ENCODE data around the gene MPPED1.

Gene MPPED1

DNA sequence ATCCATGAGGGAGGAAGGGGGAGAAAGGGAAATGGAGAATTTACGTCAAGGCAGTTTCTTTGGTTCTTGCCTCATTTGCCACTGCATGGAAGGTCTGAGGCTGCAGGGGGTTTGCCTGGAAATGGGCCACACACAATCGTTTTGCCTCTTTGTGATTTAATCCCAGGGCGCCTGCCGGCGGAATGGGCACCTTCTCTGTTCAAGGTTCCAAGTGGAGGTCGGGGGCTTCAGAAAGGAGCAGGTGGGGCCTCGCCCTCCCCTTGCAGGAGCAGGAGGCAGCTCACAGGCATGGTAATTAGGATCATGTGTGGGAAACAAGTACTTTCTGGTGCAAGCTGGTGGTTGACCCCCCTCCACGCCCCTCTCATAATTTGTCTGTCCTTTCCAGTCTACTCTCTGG is 29.9 kb downstream of the MPPED1 start:
- Histone ChIP-seq H3K4me3 (no peak overlapping the region), H3K27ac (no peak overlapping the region)
- TF ChIP-seq, protein P1, sequence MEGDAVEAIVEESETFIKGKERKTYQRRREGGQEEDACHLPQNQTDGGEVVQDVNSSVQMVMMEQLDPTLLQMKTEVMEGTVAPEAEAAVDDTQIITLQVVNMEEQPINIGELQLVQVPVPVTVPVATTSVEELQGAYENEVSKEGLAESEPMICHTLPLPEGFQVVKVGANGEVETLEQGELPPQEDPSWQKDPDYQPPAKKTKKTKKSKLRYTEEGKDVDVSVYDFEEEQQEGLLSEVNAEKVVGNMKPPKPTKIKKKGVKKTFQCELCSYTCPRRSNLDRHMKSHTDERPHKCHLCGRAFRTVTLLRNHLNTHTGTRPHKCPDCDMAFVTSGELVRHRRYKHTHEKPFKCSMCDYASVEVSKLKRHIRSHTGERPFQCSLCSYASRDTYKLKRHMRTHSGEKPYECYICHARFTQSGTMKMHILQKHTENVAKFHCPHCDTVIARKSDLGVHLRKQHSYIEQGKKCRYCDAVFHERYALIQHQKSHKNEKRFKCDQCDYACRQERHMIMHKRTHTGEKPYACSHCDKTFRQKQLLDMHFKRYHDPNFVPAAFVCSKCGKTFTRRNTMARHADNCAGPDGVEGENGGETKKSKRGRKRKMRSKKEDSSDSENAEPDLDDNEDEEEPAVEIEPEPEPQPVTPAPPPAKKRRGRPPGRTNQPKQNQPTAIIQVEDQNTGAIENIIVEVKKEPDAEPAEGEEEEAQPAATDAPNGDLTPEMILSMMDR (IDR thresholded peaks at IDR 0.05), result no peak
- DNase-seq (ENCODE audit: low spot score), result no peak

DNA sequence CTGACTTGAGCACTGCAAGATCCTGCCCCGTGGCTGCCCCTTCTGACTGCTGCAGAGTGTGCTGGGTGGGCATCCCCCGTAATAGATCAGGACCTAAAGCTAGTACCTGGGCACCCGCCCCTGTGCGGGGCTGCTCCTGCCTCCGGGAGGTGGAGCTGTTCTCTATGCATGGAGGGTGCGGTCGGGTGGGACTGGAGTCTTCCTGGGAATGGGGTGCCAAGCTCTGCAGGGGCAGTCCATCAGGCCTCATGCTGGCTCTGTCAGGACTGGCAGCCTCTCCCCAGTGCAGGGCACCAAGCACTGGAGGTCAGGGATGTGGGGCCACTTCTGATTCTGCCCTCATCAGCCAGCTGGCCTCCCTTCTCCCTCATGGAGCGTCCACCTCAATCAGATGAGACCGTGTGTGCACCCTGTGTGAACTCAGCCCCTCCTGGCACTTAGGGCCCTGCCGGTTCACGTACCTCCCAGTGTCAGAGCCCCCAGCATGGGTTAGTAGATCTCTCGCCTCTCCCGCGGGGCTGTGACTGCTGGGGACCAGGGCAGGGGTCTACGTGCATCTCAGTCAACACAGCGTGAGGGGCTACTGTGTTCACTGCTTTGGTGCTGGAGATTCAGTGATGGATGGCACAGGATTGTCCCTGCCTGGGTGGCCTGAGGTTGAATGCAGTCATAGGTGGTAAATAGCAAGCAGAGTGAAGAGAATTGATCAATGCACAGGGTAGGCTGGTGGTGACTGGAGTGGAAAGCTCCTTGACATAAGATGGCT is 30.8 kb downstream of the MPPED1 start:
- Histone ChIP-seq H3K27ac (no peak overlapping the region), H3K4me3 (no peak overlapping the region)
- no peak for DNase-seq (ENCODE audit: low spot score)
- TF ChIP-seq, protein P1 (IDR thresholded peaks at IDR 0.05), result no peak

DNA sequence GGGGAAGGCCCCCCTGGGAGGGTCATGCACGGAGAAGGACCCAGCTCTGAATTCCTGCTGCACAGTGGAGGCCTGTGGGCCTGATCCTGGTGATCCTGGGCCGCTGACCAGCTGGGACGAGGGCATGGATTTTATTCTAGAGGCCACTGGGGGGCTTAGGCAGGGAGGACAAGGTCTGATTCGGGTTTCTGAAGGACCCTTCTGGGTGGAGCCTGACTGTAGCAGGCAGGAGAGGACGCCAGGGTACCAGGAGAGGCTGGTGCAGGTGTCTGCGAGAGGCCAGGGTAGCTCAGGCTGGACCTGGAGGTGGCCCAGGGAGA is 31.3 kb downstream of the MPPED1 start:
- no peak for DNase-seq (ENCODE audit: low spot score)
- Histone ChIP-seq H3K27ac (no peak overlapping the region), H3K4me3 (no peak overlapping the region)
- TF ChIP-seq, protein P1 (IDR thresholded peaks at IDR 0.05), result no peak

DNA sequence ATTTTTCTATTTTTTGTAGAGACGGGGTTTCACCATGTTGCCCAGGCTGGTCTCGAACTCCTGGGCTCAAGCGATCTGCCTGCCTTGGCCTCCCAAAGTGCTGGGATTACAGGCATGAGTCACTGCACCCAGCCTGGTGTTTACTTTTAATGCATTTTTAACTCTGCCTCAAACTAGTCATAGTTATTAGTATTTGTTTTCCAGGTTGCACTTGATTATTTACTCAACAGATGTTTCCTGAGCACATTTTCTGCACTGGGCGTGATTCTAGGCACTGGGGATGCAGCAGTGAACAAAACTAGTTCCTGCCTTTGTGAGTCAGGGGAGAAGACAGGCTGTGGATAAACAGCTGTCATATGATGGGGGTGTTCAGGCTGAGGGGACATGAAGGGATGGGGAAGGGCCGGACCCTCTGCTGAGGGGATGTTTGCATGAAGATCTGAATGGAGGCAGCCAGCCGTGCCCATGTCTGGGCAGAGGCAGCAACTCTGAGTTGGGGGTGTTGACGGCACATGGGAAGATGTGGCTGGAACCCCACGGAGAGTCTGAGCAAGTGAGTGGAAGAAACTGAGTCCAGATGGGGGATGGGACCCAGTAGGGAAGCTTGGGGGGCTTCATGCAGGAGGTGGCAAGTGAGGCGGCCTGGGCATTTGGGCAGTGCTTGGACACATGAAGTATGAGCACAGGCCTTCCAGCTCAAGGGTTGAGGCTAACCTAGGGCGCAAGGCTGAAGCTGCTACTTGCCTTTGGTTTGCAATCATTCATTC is 34.4 kb downstream of the MPPED1 start:
- no peak overlapping the region for H3K4me3 ChIP-seq
- no peak for DNase-seq (ENCODE audit: low spot score)
- TF ChIP-seq, protein P1 (IDR thresholded peaks at IDR 0.05), result no peak
- no peak overlapping the region for H3K27ac ChIP-seq

DNA sequence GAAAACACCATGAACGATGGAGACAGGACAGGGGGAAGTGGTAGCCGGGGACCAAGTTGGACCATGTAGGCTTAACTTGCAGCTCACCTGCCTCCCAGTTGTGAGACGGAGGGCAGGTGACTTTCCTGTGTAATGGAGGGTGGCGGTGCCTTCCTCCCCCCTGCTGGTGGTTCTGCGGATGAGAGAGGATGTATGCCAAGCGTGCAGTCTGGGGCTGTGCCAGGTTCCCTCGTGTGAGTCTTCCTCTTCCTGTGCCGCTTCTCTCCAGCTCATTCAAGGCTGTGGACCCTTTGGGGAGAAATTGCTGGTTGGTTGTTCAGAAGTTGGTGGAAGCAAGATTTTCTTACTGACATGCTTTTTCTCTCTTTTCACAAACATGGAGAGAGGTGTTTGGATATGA is 35.1 kb downstream of the MPPED1 start:
- TF ChIP-seq, protein P1 (IDR thresholded peaks at IDR 0.05), result no peak
- Histone ChIP-seq H3K4me3 (no peak overlapping the region), H3K27ac (no peak overlapping the region)
- DNase-seq (ENCODE audit: low spot score), result no peak

DNA sequence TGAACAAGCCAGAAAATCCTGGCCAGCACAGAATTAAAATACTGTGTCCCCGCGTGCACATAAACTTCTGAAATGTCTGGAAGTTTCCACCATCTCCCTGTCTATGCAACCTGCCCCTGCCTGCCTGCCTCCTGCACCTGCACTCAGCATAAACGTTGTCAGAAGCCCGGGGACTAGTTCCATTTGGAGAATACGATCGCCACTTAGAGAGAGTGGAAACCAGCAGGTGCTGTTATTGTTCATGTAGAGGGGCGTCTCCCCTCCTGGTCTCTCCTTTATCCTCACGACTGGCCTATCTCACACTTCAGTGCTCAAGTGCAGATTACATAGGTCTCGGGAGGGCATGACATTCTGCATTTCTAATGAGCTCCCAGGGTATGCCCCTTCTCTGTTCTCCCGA is 35.6 kb downstream of the MPPED1 start:
- H3K4me3 ChIP-seq, result no peak overlapping the region
- H3K27ac ChIP-seq, result no peak overlapping the region
- TF ChIP-seq, protein P1 (IDR thresholded peaks at IDR 0.05), result no peak
- DNase-seq (ENCODE audit: low spot score), result no peak

DNA sequence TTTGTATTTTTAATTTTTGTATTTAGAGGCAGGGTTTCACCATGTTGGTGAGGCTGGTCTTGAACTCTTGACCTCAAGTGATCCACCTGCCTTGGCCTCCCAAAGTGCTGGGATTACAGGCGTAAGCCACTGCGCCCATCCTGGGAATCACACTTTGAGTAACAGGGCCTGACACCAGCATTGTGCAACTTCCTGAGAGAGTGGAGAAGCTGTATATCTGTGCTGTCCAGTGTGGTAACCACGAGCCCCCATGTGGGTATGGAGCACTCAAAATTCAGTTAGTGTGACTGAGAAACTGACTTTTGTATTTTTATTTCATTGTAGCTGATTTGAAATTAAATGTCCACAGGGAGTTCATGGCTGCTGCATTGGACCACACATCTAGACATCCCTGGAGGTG is 36.2 kb downstream of the MPPED1 start:
- TF ChIP-seq, protein P1 (IDR thresholded peaks at IDR 0.05), result no peak
- DNase-seq (ENCODE audit: low spot score), result no peak
- Histone ChIP-seq H3K27ac (no peak overlapping the region), H3K4me3 (no peak overlapping the region)

Data from coronary artery (tissue), 2 donors.